Natural killer cell treated with Interleukin-12 subunit alpha and Interleukin-12 subunit beta and Interleukin-15 and Interleukin-18, amount 100 ng/mL, for 72 hours (primary cell): ENCODE results near the gene BMP7. TPM values are rescaled to one million over a fixed set of nuclear protein-coding genes. Genes with fewer than 3 reads are reported as not detected.
A peak's percentile ranks its signal among the peaks of the same experiment; 100 is the strongest.
"Not testable (repeated sequence)": the region's sequence is repeated elsewhere in the genome, so short reads cannot be mapped to it uniquely, and the experiment has no call there.

Experiments used
- ATAC-seq, 2 donors: fragments of 150-1000 bp; cut with Tn5 transposase in 1 of 2; sonication (Bioruptor Pico), chemical (Tn5 transposase) in 1 of 2; 2 replicates each; pipeline ENCODE4 v1.10.0; 2021
- DNase-seq: peaks from one replicate; pipeline ENCODE4 v3.0.0; 2022; ENCODE audit warnings: low spot score
- H3K27ac Mint-ChIP-seq, 2 donors: 1 replicate in 1 of 2; 2 replicates in 1 of 2; pipeline ENCODE4 v1.8.0; 2022; ENCODE audit warnings: mixed read lengths in 2 of 2, mild to moderate bottlenecking in 1 of 2, moderate library complexity in 1 of 2
- H3K27me3 Mint-ChIP-seq, 2 donors: 1 replicate in 1 of 2; 2 replicates in 1 of 2; pipeline ENCODE4 v1.8.0; 2022; ENCODE audit warnings: mixed read lengths in 2 of 2
- H3K36me3 Mint-ChIP-seq: one replicate; pipeline ENCODE4 v1.8.0; 2022; ENCODE audit warnings: mixed read lengths
- H3K4me1 Mint-ChIP-seq, 2 donors: 1 replicate in 1 of 2; 2 replicates in 1 of 2; pipeline ENCODE4 v1.8.0; 2022; ENCODE audit warnings: low read depth in 2 of 2, mixed read lengths in 2 of 2, mild to moderate bottlenecking in 1 of 2
- H3K4me3 Mint-ChIP-seq: one replicate; pipeline ENCODE4 v1.8.0; 2022; ENCODE audit warnings: mixed read lengths
- H3K9me3 Mint-ChIP-seq: 2 replicates; pipeline ENCODE4 v1.8.0; 2022; ENCODE audit warnings: mixed read lengths
- total RNA-seq, 2 donors: library from RNA; stranded (reverse); gene quantifications; one replicate each; pipeline ENCODE4 v1.2.3, GENCODE V29; 2022

BMP7 gene
- total RNA-seq, 2 donors from 2014 or later, result not detected

DNA sequence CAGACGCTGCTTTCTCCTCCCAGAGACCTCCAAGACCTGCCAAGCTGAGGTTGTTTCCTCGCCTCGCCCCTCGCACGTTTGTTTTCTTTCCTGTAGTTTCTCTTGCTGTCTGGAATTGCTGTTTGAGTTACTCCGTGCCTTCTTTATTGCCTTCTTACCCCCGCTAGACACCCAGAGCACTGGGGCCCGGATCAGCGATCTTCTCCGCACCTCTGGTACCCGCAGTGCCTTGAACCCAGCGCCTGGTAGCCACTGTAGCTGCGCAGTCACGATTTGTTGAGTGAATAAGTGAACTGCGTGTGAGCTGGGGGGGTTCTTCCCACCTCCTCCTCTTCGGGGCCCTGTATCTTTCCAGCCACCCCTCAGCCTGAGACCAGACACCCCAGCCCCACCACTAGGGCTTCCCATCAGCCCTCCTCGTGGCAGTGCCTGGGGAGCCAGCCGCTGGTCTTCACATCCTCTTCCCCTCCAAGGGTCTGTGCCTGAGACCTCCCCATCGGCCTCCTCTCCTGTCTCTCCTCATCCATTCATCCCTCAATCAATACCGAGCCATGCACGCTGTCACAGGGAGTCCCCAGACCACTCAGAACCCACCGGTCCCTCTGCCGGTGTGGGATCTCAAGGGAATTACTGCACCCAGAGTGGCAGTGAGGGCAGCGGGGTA is 849 bp upstream of the BMP7 start:
- Mint-ChIP-seq H3K27ac (no peak overlapping the region), H3K27me3 (peaks cover 46 to 76% of the 10 kb centered on the region in 2 donors)

DNA sequence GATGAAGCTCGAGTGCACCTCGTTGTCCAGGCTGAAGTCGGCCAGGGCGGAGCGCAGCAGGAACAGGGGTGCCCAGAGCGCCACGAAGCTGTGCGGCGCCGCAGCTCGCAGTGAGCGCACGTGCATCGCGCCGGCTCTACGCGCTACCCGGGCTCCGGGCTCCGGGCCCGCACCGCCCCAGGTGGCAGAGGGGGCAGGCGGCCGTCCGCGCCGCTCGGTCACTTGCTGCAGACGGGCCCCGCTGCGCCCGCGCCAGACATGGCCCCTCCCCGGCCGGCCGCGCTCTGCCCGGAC is 497 bp downstream of the BMP7 start:
- Mint-ChIP-seq H3K4me3 (no peak overlapping the region), H3K27me3 (peaks cover 52 to 79% of the 10 kb centered on the region in 2 donors), H3K9me3 (no peaks in the 10 kb centered on the region), H3K36me3 (no peaks in the 10 kb centered on the region), H3K4me1 (peaks cover 0 to 6% of the 10 kb centered on the region in 2 donors), H3K27ac (no peak overlapping the region)
- DNase-seq (no peak), ATAC-seq (peak in 1 of 2 donors; percentile 11)

More for the DNA sequence above, 849 bp upstream of the BMP7 start:
- peak overlapping the region; percentile 40 for H3K4me3 Mint-ChIP-seq
- DNase-seq (no peak), ATAC-seq (no peak)
- no peaks in the 10 kb centered on the region for H3K36me3 Mint-ChIP-seq
- H3K4me1 Mint-ChIP-seq, result peaks cover 0 to 6% of the 10 kb centered on the region in 2 donors
- H3K9me3 Mint-ChIP-seq, result no peaks in the 10 kb centered on the region

DNA sequence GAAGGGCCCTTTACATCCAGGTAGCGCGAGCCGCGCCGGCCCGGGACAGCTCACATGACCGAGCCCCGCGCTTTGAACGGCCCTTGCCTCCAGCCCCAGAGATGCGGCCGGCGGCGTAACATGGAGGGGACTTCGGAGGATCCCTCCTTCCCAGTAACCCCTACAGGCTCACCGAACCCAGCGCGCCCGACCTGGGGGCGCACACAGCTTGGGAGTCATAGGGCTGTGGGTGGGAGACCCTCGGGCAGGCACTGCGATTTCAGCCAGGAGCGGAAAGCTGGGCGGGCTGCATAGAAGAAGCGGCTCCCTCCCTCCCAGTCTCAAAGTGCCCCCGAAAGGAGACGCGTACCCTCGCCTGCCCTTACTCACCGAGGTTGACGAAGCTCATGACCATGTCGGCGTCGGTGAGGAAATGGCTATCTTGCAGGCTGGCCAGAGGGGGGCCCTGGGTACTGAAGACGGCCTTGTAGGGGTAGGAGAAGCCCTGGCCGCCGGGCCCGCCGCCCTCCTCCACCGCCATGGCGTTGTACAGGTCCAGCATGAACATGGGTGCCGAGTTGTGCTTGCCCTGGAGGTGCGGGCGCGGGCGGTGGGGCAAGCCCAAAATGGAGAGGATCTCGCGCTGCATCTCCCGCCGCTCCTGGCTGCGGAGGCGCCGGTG is 975 bp downstream of the BMP7 start:
- Mint-ChIP-seq H3K4me1 (peaks cover 0 to 6% of the 10 kb centered on the region in 2 donors), H3K36me3 (no peaks in the 10 kb centered on the region), H3K27me3 (peaks cover 53 to 79% of the 10 kb centered on the region in 2 donors), H3K4me3 (no peak overlapping the region), H3K27ac (no peak overlapping the region), H3K9me3 (no peaks in the 10 kb centered on the region)
- no peak for DNase-seq
- ATAC-seq, result peak in 1 of 2 donors; percentile 26

DNA sequence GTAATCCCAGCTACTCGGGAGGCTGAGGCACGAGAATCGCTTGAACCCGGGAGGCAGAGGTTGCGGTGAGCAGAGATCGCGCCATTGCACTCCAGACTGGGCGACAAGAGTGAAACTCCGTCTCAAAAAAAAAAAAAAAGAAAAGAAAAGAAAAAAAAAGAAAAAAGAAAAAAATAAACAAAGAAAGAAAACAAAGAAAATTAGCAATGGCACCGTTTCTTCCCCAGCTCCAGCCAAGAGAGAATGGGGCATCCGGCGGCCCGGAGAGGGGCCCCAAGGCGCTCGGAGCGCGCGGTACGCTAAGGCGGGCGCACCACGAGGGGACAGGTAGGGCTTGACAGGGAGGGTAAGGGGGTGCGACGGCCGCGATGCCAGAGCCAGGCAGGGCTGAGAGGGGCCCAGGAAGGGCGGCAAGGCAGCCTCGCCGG is 1.5 kb downstream of the BMP7 start:
- H3K27me3 Mint-ChIP-seq, result peaks cover 54 to 79% of the 10 kb centered on the region in 2 donors
- H3K4me3 Mint-ChIP-seq, H3K27ac Mint-ChIP-seq: not testable (repeated sequence)

DNA sequence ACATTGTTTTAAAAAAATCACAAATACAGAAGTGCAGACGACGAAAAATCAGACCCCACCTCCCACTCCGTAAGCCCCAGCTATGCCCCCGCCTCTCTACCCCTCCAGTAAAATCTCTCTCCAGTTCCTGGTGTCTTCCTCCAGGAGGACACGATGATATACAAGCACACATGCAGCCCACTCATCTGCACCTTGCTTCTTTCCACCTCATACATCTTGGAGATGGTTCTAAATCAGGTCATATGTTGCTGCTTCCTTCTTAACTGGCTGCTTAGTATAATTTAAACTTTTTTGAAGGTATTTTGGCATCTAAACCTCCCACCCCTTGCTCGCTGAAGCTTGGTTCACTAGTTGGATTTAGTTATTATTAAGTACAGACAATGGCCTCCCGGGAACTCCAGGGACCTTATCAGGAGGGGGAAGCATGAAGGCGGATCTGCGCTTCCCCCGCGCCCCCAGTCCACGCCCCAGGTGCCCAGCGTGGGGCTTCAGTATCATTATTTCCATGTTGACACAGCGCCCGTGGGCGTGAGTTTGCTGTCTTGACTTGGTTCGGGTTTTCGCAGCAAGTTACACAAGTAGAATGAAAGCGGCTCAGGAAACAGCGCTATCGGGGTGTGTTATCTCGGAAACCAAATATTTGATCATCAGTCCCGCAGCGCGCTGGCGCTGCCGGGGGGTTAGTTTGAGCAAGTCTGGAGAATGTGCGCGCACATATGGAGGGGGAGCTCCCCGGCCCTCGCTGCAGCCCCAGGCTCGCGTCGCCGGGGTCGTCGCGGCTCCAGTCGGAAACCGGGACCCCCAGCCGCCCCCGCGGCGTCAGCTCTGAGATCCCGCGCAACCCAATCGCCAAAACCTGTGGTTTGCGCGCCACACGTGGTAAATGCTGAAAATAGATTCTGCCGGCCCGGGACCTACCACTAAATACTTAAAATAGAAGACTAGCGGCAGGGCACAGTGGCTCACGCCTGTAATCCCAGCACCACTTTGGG is 2.3 kb downstream of the BMP7 start:
- no peaks in the 10 kb centered on the region for H3K9me3 Mint-ChIP-seq
- no peak for ATAC-seq
- H3K4me1 Mint-ChIP-seq, result peaks cover 0 to 6% of the 10 kb centered on the region in 2 donors
- no peak overlapping the region for H3K4me3 Mint-ChIP-seq
- H3K27ac Mint-ChIP-seq, result no peak overlapping the region
- peaks cover 49 to 77% of the 10 kb centered on the region in 2 donors for H3K27me3 Mint-ChIP-seq
- no peaks in the 10 kb centered on the region for H3K36me3 Mint-ChIP-seq
- DNase-seq, result peak; percentile 10

More for the DNA sequence above, 1.5 kb downstream of the BMP7 start:
- not testable (repeated sequence) for H3K9me3 Mint-ChIP-seq, DNase-seq, ATAC-seq, H3K36me3 Mint-ChIP-seq, H3K4me1 Mint-ChIP-seq

DNA sequence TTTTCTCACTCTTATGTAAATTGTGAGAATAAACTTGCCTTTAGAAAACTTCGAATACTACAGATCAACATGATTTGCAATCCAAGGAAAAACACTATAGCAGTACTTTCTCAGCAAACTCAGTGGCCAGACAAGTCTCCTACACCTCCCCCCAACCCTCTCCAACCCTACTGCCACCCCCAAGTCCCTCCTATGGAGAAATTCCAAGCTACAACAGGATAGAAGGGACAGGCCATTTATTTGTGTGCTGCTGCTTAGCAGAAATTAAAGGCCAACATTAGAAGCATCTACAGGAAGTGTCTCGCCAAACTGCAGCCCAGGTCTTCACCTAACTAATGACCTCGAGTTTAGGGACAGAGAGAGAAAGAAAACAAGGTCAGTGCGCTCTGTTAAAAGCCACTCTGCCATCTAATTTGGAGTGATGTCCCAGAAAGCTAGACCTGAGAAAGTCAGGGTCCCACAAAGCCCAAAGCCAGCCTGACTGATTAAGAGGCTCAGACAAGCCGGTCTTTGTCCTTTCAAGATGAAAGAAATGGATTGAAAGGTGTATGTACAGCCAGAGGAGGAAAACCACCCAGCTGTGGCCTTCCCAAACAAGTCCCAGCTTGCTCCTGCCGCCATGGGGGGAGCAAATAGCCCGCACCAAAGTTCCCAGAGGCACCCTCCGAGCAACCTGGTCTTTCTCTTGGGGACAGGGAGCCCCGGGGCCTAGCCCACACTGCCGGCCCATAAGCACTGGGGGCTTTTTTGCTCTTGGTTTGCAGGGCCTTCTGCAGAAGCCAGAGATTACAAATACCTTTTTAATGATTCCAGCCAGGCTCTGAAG is 3.4 kb downstream of the BMP7 start:
- Mint-ChIP-seq H3K4me1 (peaks cover 0 to 6% of the 10 kb centered on the region in 2 donors), H3K9me3 (no peaks in the 10 kb centered on the region), H3K27me3 (peaks cover 49 to 79% of the 10 kb centered on the region in 2 donors), H3K27ac (no peak overlapping the region), H3K4me3 (no peak overlapping the region), H3K36me3 (no peaks in the 10 kb centered on the region)
- DNase-seq (peak; percentile 40), ATAC-seq (no peak)

DNA sequence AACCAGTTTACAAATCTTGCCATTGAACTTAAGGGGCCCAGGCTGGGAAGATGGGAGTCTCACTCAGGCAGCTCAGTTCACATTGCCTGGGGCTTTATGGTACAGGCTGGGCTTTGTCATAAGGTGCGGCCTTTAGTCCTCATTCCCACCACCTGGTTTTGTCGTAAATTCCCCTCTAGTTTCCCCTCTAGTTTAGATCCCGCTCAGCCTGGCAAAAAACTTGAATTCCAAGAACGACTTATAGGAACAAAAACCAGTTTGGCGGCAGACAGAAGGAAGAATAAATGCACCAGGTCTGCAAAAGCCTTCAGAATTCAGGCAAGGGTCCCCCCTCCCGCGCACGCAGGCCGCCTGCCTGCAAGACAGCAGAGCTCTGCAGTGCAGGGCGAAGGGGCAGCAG is 4.1 kb downstream of the BMP7 start:
- ATAC-seq, result no peak
- peak; percentile 53 for DNase-seq
- no peak overlapping the region for H3K4me3 Mint-ChIP-seq
- peaks cover 51 to 79% of the 10 kb centered on the region in 2 donors for H3K27me3 Mint-ChIP-seq
- peaks cover 0 to 5% of the 10 kb centered on the region in 2 donors for H3K4me1 Mint-ChIP-seq
- H3K27ac Mint-ChIP-seq, result no peak overlapping the region
- H3K9me3 Mint-ChIP-seq, result no peaks in the 10 kb centered on the region
- no peaks in the 10 kb centered on the region for H3K36me3 Mint-ChIP-seq

DNA sequence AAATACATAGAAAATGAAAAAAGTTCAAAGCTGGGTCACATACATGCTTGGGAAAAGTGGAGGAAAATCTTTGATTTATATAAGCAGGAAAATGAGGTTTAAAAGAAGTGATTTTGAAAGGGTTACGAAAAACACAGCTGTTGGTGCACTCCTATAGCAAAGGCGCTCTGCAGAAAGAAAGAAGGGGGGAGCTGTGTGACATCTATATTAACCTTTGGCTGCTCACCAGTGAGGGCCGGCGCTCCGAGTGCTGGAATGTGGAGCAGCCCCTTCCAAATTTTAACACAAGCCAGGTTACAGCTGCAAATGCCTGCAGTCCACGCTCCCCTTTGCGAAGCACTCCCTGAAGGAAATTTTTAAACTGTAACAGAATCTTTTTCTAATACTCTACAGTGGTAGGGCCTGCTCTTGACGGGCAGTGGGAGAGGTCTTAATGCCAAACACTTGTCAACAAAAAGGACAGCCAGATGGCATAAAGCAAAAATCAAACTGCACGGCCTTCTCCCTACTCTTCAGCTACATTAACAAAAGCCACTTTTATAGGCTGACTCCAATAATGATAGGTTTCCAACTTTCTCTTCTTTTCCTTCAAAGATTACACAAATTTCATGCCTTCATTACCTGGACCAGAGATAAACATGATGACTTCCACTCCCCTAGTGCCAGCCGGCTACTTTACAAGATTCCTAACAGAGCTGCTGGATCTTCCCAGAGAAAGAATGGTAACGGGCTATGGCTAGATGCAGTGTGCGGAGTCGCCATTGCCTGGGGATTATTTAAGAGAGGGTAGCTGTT is 4.8 kb downstream of the BMP7 start:
- Mint-ChIP-seq H3K4me1 (no peaks in the 10 kb centered on the region), H3K27ac (no peak overlapping the region), H3K36me3 (no peaks in the 10 kb centered on the region), H3K9me3 (no peaks in the 10 kb centered on the region), H3K4me3 (no peak overlapping the region), H3K27me3 (peaks cover 48 to 72% of the 10 kb centered on the region in 2 donors)
- ATAC-seq (no peak), DNase-seq (no peak)

DNA sequence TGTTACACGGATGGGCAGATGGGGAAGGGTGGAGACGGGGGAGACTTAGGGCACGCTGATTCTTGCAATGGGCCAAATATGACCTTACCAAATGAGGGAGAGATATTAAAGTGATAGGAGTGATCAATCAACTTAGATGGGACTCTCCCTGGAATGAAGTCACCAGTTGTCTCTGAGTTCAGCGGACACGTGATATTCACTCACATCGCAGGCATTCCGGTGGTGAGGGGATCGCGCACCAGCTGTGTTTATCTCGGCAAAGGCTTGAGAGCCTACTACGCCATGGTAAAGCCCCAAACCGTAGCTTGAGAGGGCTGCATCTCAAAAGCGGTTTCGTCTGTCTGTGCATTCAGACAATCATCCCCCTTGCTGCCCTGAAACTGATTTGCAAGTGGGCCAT is 5.5 kb downstream of the BMP7 start:
- Mint-ChIP-seq H3K4me3 (no peak overlapping the region), H3K4me1 (no peaks in the 10 kb centered on the region), H3K27ac (no peak overlapping the region), H3K9me3 (no peaks in the 10 kb centered on the region), H3K36me3 (no peaks in the 10 kb centered on the region), H3K27me3 (peaks cover 48 to 71% of the 10 kb centered on the region in 2 donors)
- ATAC-seq, result no peak
- no peak for DNase-seq

DNA sequence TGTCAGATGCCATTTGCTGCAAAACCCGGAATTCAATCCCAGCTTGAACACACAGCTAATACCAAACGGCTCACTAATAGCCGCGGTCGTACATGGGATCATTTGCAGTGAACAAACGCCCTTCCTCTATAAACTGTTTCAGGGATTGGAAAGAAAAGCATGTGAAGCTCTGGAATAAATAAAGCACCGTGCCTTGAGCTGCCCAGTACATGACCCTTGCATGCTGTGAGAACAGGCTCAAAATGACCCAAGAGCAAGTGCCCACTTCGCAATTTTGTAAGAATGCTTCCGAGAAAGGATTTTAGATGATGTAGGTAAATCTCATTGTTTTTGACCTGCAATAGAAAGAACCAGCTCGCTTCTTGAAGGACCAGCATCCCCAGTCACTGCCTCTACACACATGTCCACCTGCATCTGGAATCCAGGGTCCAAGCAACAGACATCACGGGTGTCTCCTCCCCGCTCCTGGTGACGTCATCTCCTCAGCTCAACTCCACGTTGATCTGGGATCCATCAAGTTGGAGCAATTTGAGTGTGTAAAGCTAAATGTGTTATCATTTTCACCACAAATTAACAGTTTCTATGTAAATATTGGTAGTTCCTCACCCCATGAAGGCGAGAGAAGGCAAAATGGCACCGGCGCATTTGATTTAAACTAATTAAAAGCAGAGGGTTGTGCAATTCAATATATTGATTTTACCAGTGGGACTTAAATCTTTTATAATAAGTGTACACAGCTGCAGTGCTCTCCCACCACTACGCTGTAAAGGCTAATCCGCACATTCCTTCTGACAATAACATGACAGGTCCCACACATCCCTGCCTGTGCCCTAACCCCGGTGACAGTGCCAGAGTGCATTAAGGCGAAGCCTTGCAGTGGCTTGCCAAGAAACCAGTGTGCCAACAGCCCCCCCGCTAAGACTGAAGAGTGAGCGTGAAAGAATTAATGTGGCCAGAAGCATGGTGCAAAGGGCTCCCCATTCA is 6.2 kb downstream of the BMP7 start:
- Mint-ChIP-seq H3K4me3 (no peak overlapping the region), H3K9me3 (no peaks in the 10 kb centered on the region), H3K27me3 (peaks cover 49 to 65% of the 10 kb centered on the region in 2 donors), H3K27ac (no peak overlapping the region), H3K4me1 (no peaks in the 10 kb centered on the region), H3K36me3 (no peaks in the 10 kb centered on the region)
- ATAC-seq, result no peak
- DNase-seq, result no peak

DNA sequence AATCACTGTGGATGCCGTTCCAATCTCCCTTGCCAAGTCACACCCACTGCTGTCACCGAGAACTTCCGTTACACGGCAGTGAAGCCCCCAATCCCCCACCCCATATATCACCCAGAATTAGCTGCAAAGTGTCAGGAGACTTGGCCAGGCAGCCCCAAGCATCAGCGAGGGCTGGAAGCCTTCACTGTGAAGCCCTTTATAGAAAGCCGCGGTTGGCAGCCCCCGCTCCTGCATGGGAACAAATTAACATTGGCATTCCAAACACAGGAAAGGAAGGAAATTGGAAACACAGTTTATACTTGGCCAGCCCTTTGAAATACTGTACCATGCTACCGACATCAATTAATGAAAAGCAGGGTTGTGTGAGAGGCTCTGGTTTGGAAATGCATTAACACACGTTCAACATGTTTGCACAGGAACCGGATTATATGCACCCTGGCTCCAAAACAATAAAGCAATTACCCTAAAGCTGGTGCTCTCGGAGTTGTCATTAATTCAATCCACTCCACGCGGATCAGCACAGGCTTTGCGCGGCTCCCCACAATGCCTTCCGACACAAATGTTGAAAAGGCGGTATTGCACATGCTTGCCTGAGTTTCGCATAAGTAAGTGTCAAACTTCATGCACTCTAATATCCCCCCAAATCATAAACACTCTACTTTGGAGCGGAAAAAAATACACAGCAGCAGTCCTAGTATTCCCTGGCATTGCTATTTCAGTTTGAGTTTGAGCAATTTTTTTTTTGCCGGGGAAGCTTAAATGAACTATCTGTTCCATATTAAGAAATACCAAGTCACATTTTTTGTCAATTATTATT is 7.1 kb downstream of the BMP7 start:
- H3K9me3 Mint-ChIP-seq, result no peaks in the 10 kb centered on the region
- no peak overlapping the region for H3K4me3 Mint-ChIP-seq
- no peaks in the 10 kb centered on the region for H3K4me1 Mint-ChIP-seq
- no peaks in the 10 kb centered on the region for H3K36me3 Mint-ChIP-seq
- DNase-seq (no peak), ATAC-seq (no peak)
- H3K27ac Mint-ChIP-seq, result no peak overlapping the region
- H3K27me3 Mint-ChIP-seq, result peaks cover 55 to 65% of the 10 kb centered on the region in 2 donors
